ENCODE measurements around the gene THEM5. TPM values are rescaled to one million over a fixed set of nuclear protein-coding genes. Genes with fewer than 3 reads are reported as not detected.

THEM5 gene
- total RNA-seq, 1 experiment from 2014 or later, result not detected

GRCh38 chr1:151825751-151826660 is 27.5 kb downstream of the THEM5 start:
- Histone ChIP-seq H3K4me3 (ENCODE audit: low read length) (no peak overlapping the region), H3K27ac (ENCODE audit: low read length) (no peak overlapping the region), H3K9me2 (replicated peaks; ENCODE audit: insufficient read depth, low read length) (no peaks in the 10 kb centered on the region), H3K36me3 (ENCODE audit: insufficient read depth, low read length) (no peaks in the 10 kb centered on the region), H3K9ac (ENCODE audit: low read length) (no peak overlapping the region), H3K9me3 (ENCODE audit: low read length) (no peaks in the 10 kb centered on the region), H4K20me1 (ENCODE audit: insufficient read depth, low read depth, low read length) (no peaks in the 10 kb centered on the region), H3K4me1 (ENCODE audit: low read length) (no peaks in the 10 kb centered on the region), H3K27me3 (ENCODE audit: low read length) (no peaks in the 10 kb centered on the region), H3K79me2 (ENCODE audit: low read length) (no peaks in the 10 kb centered on the region), H2AFZ (ENCODE audit: low read length) (no peak overlapping the region), H3K4me2 (ENCODE audit: low read depth, low read length, poor library complexity, severe bottlenecking) (no peak overlapping the region)
- no peak for DNase-seq

- no peaks in the 10 kb centered on the region for H3K27me3 ChIP-seq (ENCODE audit: low read length)
- H3K9me2 ChIP-seq (replicated peaks; ENCODE audit: insufficient read depth, low read length), result no peaks in the 10 kb centered on the region
- H3K4me2 ChIP-seq (ENCODE audit: low read depth, low read length, poor library complexity, severe bottlenecking), result no peak overlapping the region
- no peaks in the 10 kb centered on the region for H3K79me2 ChIP-seq (ENCODE audit: low read length)
- no peaks in the 10 kb centered on the region for H3K36me3 ChIP-seq (ENCODE audit: insufficient read depth, low read length)
- H3K9me3 ChIP-seq (ENCODE audit: low read length), result no peaks in the 10 kb centered on the region
- no peak overlapping the region for H2AFZ ChIP-seq (ENCODE audit: low read length)
- no peak overlapping the region for H3K4me3 ChIP-seq (ENCODE audit: low read length)
- H3K9ac ChIP-seq (ENCODE audit: low read length), result no peak overlapping the region
- H3K4me1 ChIP-seq (ENCODE audit: low read length), result no peaks in the 10 kb centered on the region
- H3K27ac ChIP-seq (ENCODE audit: low read length), result no peak overlapping the region
- no peaks in the 10 kb centered on the region for H4K20me1 ChIP-seq (ENCODE audit: insufficient read depth, low read depth, low read length)
- no peak for DNase-seq
Measured at GRCh38 chr1:151825204-151825603, 28.3 kb downstream of the THEM5 start.

- Histone ChIP-seq H3K79me2 (ENCODE audit: low read length) (no peaks in the 10 kb centered on the region), H3K4me1 (ENCODE audit: low read length) (no peaks in the 10 kb centered on the region), H2AFZ (ENCODE audit: low read length) (no peak overlapping the region), H4K20me1 (ENCODE audit: insufficient read depth, low read depth, low read length) (no peaks in the 10 kb centered on the region), H3K4me2 (ENCODE audit: low read depth, low read length, poor library complexity, severe bottlenecking) (no peak overlapping the region), H3K4me3 (ENCODE audit: low read length) (no peak overlapping the region), H3K9ac (ENCODE audit: low read length) (no peak overlapping the region), H3K9me2 (replicated peaks; ENCODE audit: insufficient read depth, low read length) (no peaks in the 10 kb centered on the region), H3K36me3 (ENCODE audit: insufficient read depth, low read length) (no peaks in the 10 kb centered on the region), H3K9me3 (ENCODE audit: low read length) (no peaks in the 10 kb centered on the region), H3K27ac (ENCODE audit: low read length) (no peak overlapping the region), H3K27me3 (ENCODE audit: low read length) (no peaks in the 10 kb centered on the region)
- DNase-seq, result no peak
Measured at GRCh38 chr1:151823175-151823574, 30.3 kb downstream of the THEM5 start.

- DNase-seq, result no peak
- Histone ChIP-seq H3K4me1 (ENCODE audit: low read length) (no peaks in the 10 kb centered on the region), H3K36me3 (ENCODE audit: insufficient read depth, low read length) (no peaks in the 10 kb centered on the region), H3K9me2 (replicated peaks; ENCODE audit: insufficient read depth, low read length) (no peaks in the 10 kb centered on the region), H3K9ac (ENCODE audit: low read length) (no peak overlapping the region), H3K4me3 (ENCODE audit: low read length) (no peak overlapping the region), H3K27ac (ENCODE audit: low read length) (no peak overlapping the region), H3K79me2 (ENCODE audit: low read length) (no peaks in the 10 kb centered on the region), H3K27me3 (ENCODE audit: low read length) (no peaks in the 10 kb centered on the region), H3K9me3 (ENCODE audit: low read length) (no peaks in the 10 kb centered on the region), H3K4me2 (ENCODE audit: low read depth, low read length, poor library complexity, severe bottlenecking) (no peak overlapping the region), H2AFZ (ENCODE audit: low read length) (no peak overlapping the region), H4K20me1 (ENCODE audit: insufficient read depth, low read depth, low read length) (no peaks in the 10 kb centered on the region)
Measured at GRCh38 chr1:151822404-151822803, 31.1 kb downstream of the THEM5 start.

GRCh38 chr1:151820940-151821339 is 32.6 kb downstream of the THEM5 start:
- no peak for DNase-seq
- no peak overlapping the region for H3K4me2 ChIP-seq (ENCODE audit: low read depth, low read length, poor library complexity, severe bottlenecking)
- no peak overlapping the region for H3K4me3 ChIP-seq (ENCODE audit: low read length)
- H3K9me3 ChIP-seq (ENCODE audit: low read length), result no peaks in the 10 kb centered on the region
- H3K27me3 ChIP-seq (ENCODE audit: low read length), result no peaks in the 10 kb centered on the region
- no peaks in the 10 kb centered on the region for H3K36me3 ChIP-seq (ENCODE audit: insufficient read depth, low read length)
- H3K9ac ChIP-seq (ENCODE audit: low read length), result no peak overlapping the region
- no peak overlapping the region for H3K27ac ChIP-seq (ENCODE audit: low read length)
- H3K79me2 ChIP-seq (ENCODE audit: low read length), result no peaks in the 10 kb centered on the region
- H3K4me1 ChIP-seq (ENCODE audit: low read length), result no peaks in the 10 kb centered on the region
- H2AFZ ChIP-seq (ENCODE audit: low read length), result no peak overlapping the region
- H4K20me1 ChIP-seq (ENCODE audit: insufficient read depth, low read depth, low read length), result no peaks in the 10 kb centered on the region
- no peaks in the 10 kb centered on the region for H3K9me2 ChIP-seq (replicated peaks; ENCODE audit: insufficient read depth, low read length)

- Histone ChIP-seq H2AFZ (ENCODE audit: low read length) (no peak overlapping the region), H4K20me1 (ENCODE audit: insufficient read depth, low read depth, low read length) (no peaks in the 10 kb centered on the region), H3K9me2 (replicated peaks; ENCODE audit: insufficient read depth, low read length) (no peaks in the 10 kb centered on the region), H3K9me3 (ENCODE audit: low read length) (no peaks in the 10 kb centered on the region), H3K36me3 (ENCODE audit: insufficient read depth, low read length) (no peaks in the 10 kb centered on the region), H3K27me3 (ENCODE audit: low read length) (no peaks in the 10 kb centered on the region), H3K4me3 (ENCODE audit: low read length) (no peak overlapping the region), H3K4me1 (ENCODE audit: low read length) (no peaks in the 10 kb centered on the region), H3K79me2 (ENCODE audit: low read length) (no peaks in the 10 kb centered on the region), H3K27ac (ENCODE audit: low read length) (no peak overlapping the region), H3K4me2 (ENCODE audit: low read depth, low read length, poor library complexity, severe bottlenecking) (no peak overlapping the region), H3K9ac (ENCODE audit: low read length) (no peak overlapping the region)
- DNase-seq, result no peak
Measured at GRCh38 chr1:151819976-151820623, 33.4 kb downstream of the THEM5 start.

GRCh38 chr1:151819227-151819835 is 34.2 kb downstream of the THEM5 start:
- no peak overlapping the region for H3K27ac ChIP-seq (ENCODE audit: low read length)

GRCh38 chr1:151817353-151817730 is 36.2 kb downstream of the THEM5 start:
- H4K20me1 ChIP-seq (ENCODE audit: insufficient read depth, low read depth, low read length), result no peaks in the 10 kb centered on the region
- H3K4me1 ChIP-seq (ENCODE audit: low read length), result no peaks in the 10 kb centered on the region
- H2AFZ ChIP-seq (ENCODE audit: low read length), result no peak overlapping the region
- H3K79me2 ChIP-seq (ENCODE audit: low read length), result no peaks in the 10 kb centered on the region
- no peaks in the 10 kb centered on the region for H3K27me3 ChIP-seq (ENCODE audit: low read length)
- H3K4me2 ChIP-seq (ENCODE audit: low read depth, low read length, poor library complexity, severe bottlenecking), result no peak overlapping the region
- H3K36me3 ChIP-seq (ENCODE audit: insufficient read depth, low read length), result no peaks in the 10 kb centered on the region
- DNase-seq, result no peak
- no peak overlapping the region for H3K4me3 ChIP-seq (ENCODE audit: low read length)
- H3K27ac ChIP-seq (ENCODE audit: low read length), result no peak overlapping the region
- no peak overlapping the region for H3K9ac ChIP-seq (ENCODE audit: low read length)
- no peaks in the 10 kb centered on the region for H3K9me2 ChIP-seq (replicated peaks; ENCODE audit: insufficient read depth, low read length)
- H3K9me3 ChIP-seq (ENCODE audit: low read length), result no peaks in the 10 kb centered on the region

More at GRCh38 chr1:151819227-151819835, 34.2 kb downstream of the THEM5 start:
- H4K20me1 ChIP-seq (ENCODE audit: insufficient read depth, low read depth, low read length), result no peaks in the 10 kb centered on the region
- no peaks in the 10 kb centered on the region for H3K9me2 ChIP-seq (replicated peaks; ENCODE audit: insufficient read depth, low read length)
- no peak overlapping the region for H2AFZ ChIP-seq (ENCODE audit: low read length)
- no peaks in the 10 kb centered on the region for H3K79me2 ChIP-seq (ENCODE audit: low read length)
- no peak overlapping the region for H3K4me3 ChIP-seq (ENCODE audit: low read length)
- no peak overlapping the region for H3K4me2 ChIP-seq (ENCODE audit: low read depth, low read length, poor library complexity, severe bottlenecking)
- no peaks in the 10 kb centered on the region for H3K9me3 ChIP-seq (ENCODE audit: low read length)
- H3K27me3 ChIP-seq (ENCODE audit: low read length), result no peaks in the 10 kb centered on the region
- no peaks in the 10 kb centered on the region for H3K4me1 ChIP-seq (ENCODE audit: low read length)
- no peak overlapping the region for H3K9ac ChIP-seq (ENCODE audit: low read length)
- no peak for DNase-seq
- H3K36me3 ChIP-seq (ENCODE audit: insufficient read depth, low read length), result no peaks in the 10 kb centered on the region

Data from Karpas-422 (cell line).